ENCODE data around the gene PDE2A.

Gene PDE2A

DNA sequence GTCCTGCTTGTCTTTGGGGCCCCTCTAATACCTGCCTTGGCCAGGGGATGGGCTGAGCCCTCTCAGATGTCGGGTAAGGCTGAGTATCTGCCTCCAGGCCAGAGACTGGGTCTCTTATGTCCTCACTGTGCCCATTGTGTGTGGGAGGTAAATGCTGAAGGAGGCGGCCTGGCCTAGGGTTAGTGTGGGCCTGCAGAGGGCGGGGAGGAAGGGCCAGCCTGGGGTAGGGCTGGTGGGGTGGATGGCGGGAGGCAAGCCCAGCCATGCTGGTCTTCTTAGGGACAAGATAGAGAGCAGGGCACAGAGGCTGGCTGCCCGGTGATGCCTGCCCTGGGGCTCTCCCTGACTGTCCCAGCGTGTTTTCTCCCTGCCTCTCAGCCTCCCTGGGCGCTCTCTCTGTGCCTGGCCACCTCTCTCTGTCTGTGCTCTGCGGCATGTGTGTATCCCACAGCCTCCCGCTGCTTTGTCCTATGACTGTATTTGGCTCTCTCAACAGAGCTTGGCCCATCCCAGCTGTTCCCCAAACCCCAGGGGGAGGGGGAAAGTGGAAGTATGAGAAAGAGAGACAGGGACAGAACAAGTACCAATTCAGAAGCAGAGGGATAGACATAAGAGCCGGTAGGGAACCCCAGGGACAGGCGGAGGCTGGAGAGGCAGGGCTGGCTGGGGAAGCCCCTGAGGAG is 57.0 kb downstream of the PDE2A start:
- Histone ChIP-seq H3K27me3 (replicated peaks) (peaks cover 7% of the 10 kb centered on the region), H3K27ac (no peak overlapping the region), H3K4me3 (ENCODE audit: low read depth, low read length) (no peak overlapping the region), H3K36me3 (replicated peaks) (no peaks in the 10 kb centered on the region)
- TF ChIP-seq, protein P1, sequence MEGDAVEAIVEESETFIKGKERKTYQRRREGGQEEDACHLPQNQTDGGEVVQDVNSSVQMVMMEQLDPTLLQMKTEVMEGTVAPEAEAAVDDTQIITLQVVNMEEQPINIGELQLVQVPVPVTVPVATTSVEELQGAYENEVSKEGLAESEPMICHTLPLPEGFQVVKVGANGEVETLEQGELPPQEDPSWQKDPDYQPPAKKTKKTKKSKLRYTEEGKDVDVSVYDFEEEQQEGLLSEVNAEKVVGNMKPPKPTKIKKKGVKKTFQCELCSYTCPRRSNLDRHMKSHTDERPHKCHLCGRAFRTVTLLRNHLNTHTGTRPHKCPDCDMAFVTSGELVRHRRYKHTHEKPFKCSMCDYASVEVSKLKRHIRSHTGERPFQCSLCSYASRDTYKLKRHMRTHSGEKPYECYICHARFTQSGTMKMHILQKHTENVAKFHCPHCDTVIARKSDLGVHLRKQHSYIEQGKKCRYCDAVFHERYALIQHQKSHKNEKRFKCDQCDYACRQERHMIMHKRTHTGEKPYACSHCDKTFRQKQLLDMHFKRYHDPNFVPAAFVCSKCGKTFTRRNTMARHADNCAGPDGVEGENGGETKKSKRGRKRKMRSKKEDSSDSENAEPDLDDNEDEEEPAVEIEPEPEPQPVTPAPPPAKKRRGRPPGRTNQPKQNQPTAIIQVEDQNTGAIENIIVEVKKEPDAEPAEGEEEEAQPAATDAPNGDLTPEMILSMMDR (IDR thresholded peaks at IDR 0.05; ENCODE audit: low read depth, low read length, missing control alignments) = no peak
- peak; percentile 16 for DNase-seq
- in situ Hi-C loops (cut with HindIII; ENCODE audit: low pct_ligation_motif_present, low sequenced_read_pairs) = no loop called here

DNA sequence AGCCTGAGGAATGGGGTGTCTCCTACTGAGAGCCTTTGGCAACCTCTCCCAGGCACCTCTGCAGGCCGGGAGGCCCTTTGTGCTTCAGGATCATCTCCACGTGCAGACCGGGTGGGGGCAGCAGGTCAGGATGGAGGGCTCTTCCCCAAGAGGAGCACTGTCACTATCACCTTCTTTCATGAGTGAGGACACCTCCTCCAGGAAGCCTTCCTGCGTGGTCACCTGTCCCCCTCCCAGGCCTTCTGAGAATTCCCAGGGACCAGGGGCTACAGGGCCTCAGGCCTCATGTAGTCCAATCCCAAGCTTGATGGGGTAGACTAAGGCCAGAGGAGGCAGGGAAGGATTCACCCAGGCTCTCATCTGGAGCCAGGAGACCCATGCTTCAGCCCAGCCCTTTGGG is 57.6 kb downstream of the PDE2A start:
- TF ChIP-seq, protein P1 (IDR thresholded peaks at IDR 0.05; ENCODE audit: low read depth, low read length, missing control alignments) = no peak
- in situ Hi-C loops (cut with HindIII; ENCODE audit: low pct_ligation_motif_present, low sequenced_read_pairs) = no loop called here
- DNase-seq = no peak
- no peak overlapping the region for H3K27ac ChIP-seq
- no peak overlapping the region for H3K4me3 ChIP-seq (ENCODE audit: low read depth, low read length)
- peaks cover 7% of the 10 kb centered on the region for H3K27me3 ChIP-seq (replicated peaks)
- no peaks in the 10 kb centered on the region for H3K36me3 ChIP-seq (replicated peaks)

DNA sequence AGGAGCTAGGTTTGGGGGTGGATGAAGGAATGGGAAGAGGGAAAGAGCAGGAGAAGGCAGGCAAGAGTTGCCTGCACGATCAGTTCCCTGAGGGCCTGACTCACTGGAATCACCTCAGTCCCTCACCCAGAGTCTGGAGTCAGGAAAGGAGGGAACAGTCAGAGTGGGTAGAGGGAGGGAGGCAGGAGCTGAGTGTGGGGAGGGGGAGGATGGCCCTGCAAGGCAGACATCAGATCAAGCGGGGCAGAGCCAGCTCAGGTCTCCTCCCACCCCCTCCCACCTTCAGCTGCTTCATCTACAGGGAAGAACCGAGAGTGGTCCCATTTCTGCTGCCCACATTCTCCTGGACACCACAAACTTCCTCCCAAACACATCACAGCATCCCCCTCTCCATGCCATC is 58.9 kb downstream of the PDE2A start:
- Histone ChIP-seq H3K27me3 (replicated peaks) (peaks cover 7% of the 10 kb centered on the region), H3K27ac (no peak overlapping the region), H3K36me3 (replicated peaks) (no peaks in the 10 kb centered on the region), H3K4me3 (ENCODE audit: low read depth, low read length) (no peak overlapping the region)
- no peak for DNase-seq
- TF ChIP-seq, protein P1 (IDR thresholded peaks at IDR 0.05; ENCODE audit: low read depth, low read length, missing control alignments) = no peak
- in situ Hi-C loops (cut with HindIII; ENCODE audit: low pct_ligation_motif_present, low sequenced_read_pairs) = no loop called here

DNA sequence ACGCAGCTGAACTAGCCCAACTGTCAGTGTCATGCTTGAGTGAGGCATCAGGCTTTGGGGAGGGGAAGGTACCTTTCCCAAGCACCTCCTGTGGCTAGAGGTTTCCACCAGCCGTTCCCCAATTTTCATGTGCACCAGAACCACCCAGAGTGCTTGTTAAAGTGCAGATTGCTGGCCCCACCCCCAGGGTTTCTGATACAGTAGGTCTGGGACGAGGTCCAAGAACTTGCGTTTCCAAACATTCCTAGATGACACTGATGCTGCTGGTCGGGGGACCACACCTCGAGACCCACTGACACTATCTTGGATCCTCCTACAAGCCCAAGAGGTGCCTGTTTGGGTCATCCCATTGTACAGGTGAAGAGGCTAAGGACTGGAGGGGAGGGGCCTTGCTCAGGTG is 59.8 kb downstream of the PDE2A start:
- Histone ChIP-seq H3K27me3 (replicated peaks) (peaks cover 7% of the 10 kb centered on the region), H3K27ac (no peak overlapping the region), H3K4me3 (ENCODE audit: low read depth, low read length) (no peak overlapping the region), H3K36me3 (replicated peaks) (no peaks in the 10 kb centered on the region)
- DNase-seq = no peak
- TF ChIP-seq, protein P1 (IDR thresholded peaks at IDR 0.05; ENCODE audit: low read depth, low read length, missing control alignments) = no peak
- in situ Hi-C loops (cut with HindIII; ENCODE audit: low pct_ligation_motif_present, low sequenced_read_pairs) = no loop called here

DNA sequence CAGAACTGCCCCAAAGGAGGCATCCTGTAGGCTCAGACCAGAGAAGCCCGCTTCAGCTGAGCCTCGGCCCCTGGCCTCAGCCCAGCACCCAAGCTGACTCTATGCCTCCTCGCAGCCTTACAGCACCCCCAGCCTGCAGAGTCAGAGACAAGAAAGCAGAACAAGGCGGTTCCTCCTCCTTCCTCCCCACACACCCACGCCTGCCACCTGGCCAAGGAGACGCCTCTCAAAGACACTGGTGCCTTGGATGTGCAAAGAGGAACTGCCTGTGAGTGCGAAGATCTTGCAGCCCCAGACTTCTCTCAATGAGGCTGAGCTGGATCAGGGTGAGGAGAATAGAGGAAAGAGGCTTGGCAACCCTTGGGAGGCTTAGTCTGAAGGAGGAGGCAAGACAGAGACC is 60.2 kb downstream of the PDE2A start:
- no peak for DNase-seq
- H3K36me3 ChIP-seq (replicated peaks) = no peaks in the 10 kb centered on the region
- in situ Hi-C loops (cut with HindIII; ENCODE audit: low pct_ligation_motif_present, low sequenced_read_pairs) = no loop called here
- H3K4me3 ChIP-seq (ENCODE audit: low read depth, low read length) = no peak overlapping the region
- H3K27ac ChIP-seq = no peak overlapping the region
- peaks cover 7% of the 10 kb centered on the region for H3K27me3 ChIP-seq (replicated peaks)
- TF ChIP-seq, protein P1 (IDR thresholded peaks at IDR 0.05; ENCODE audit: low read depth, low read length, missing control alignments) = no peak

DNA sequence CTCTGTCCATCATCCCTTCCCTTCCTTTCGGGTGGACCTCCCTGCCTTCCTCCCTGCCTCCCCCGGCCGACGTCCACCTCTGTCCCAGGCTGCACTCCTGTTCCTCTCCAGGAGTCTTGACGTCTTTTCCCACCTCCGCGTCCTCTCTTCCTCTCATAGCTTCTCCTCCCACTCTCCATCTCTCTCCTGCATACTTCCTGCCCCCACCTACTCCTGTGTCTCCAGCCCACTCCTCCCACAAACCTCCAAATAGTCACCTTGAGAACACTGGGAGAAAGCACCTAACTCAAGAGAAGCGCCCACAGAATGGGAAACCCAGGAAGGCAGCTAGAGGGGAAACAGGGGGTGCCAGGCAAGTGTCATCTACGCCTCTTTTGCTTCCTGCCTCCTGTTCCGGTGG is 60.8 kb downstream of the PDE2A start:
- no peak overlapping the region for H3K4me3 ChIP-seq (ENCODE audit: low read depth, low read length)
- peaks cover 7% of the 10 kb centered on the region for H3K27me3 ChIP-seq (replicated peaks)
- in situ Hi-C loops (cut with HindIII; ENCODE audit: low pct_ligation_motif_present, low sequenced_read_pairs) = no loop called here
- no peaks in the 10 kb centered on the region for H3K36me3 ChIP-seq (replicated peaks)
- TF ChIP-seq, protein P1 (IDR thresholded peaks at IDR 0.05; ENCODE audit: low read depth, low read length, missing control alignments) = no peak
- DNase-seq = no peak
- H3K27ac ChIP-seq = no peak overlapping the region

Measured in brain microvascular endothelial cell (primary cell).